Keratinocyte (primary cell): Measurements from ENCODE around the gene DPH2. TPM values are rescaled to one million over a fixed set of nuclear protein-coding genes. Genes with fewer than 3 reads are reported as not detected.

Source experiments
- DNase-seq: peaks from one replicate; pipeline ENCODE4 v3.0.0-alpha.2; 2011; ENCODE audit warnings: low read depth, missing footprints, low spot score
- FAIRE-seq: peaks from 2 replicates; lab custom pipeline; 2011; peaks lifted over from hg19 to GRCh38; lab: Jason Lieb, UNC
- H2AFZ ChIP-seq: 2 replicates; pipeline ENCODE4 v1.6.0; 2012; ENCODE audit warnings: low read length, control low read depth, inconsistent platforms; ENCODE audit not compliant: control insufficient read depth
- H3K27ac ChIP-seq: 2 replicates; pipeline ENCODE4 v1.5.1; 2011; ENCODE audit warnings: low read length; ENCODE audit not compliant: control insufficient read depth, insufficient read depth
- H3K27me3 ChIP-seq: 3 replicates; pipeline ENCODE4 v1.6.0; 2011; ENCODE audit warnings: low read length; ENCODE audit not compliant: control insufficient read depth, insufficient read depth; ENCODE audit errors: extremely low read depth
- H3K36me3 ChIP-seq, 2 experiments: 2 replicates in 1 of 2; 3 replicates in 1 of 2; pipeline ENCODE4 v1.5.1; 2011; ENCODE audit warnings: low read length in 2 of 2, mild to moderate bottlenecking in 1 of 2; ENCODE audit not compliant: control insufficient read depth in 2 of 2, insufficient read depth in 2 of 2; ENCODE audit errors: extremely low read depth in 1 of 2
- H3K4me1 ChIP-seq: 3 replicates; pipeline ENCODE4 v1.5.1; 2011; ENCODE audit warnings: low read length; ENCODE audit not compliant: control insufficient read depth, insufficient read depth; ENCODE audit errors: extremely low read depth
- H3K4me2 ChIP-seq: 3 replicates; pipeline ENCODE4 v1.6.0; 2011; ENCODE audit warnings: low read depth, low read length; ENCODE audit not compliant: control insufficient read depth, insufficient read depth; ENCODE audit errors: extremely low read depth
- H3K4me3 ChIP-seq, 3 experiments: fragments of 200-600 bp in 1 of 3; sonication (generic) in 1 of 3; 2 replicates in 2 of 3; 3 replicates in 1 of 3; pipeline ENCODE4 v1.5.1; 2011 to 2016; ENCODE audit warnings: low read length in 3 of 3, mild to moderate bottlenecking in 3 of 3, control low read depth in 2 of 3, inconsistent platforms in 1 of 3, low read depth in 1 of 3, mixed read lengths in 1 of 3, mixed run types in 1 of 3, moderate library complexity in 1 of 3; ENCODE audit not compliant: control insufficient read depth in 2 of 3, insufficient read depth in 2 of 3; ENCODE audit errors: extremely low read depth in 1 of 3
- H3K79me2 ChIP-seq: 2 replicates; pipeline ENCODE4 v1.6.0; 2012; ENCODE audit warnings: low read length; ENCODE audit not compliant: control insufficient read depth, insufficient read depth
- H3K9ac ChIP-seq: 3 replicates; pipeline ENCODE4 v1.6.0; 2011; ENCODE audit warnings: low read length; ENCODE audit not compliant: control insufficient read depth, insufficient read depth; ENCODE audit errors: extremely low read depth
- H3K9me1 ChIP-seq: 3 replicates; pipeline ENCODE4 v1.6.0; 2011; ENCODE audit warnings: low read length; ENCODE audit not compliant: control insufficient read depth, insufficient read depth; ENCODE audit errors: extremely low read depth
- H3K9me3 ChIP-seq: 2 replicates; pipeline ENCODE4 v1.5.1; 2012; ENCODE audit warnings: low read depth, low read length; ENCODE audit not compliant: control insufficient read depth
- H4K20me1 ChIP-seq: 3 replicates; pipeline ENCODE4 v1.6.0; 2011; ENCODE audit warnings: low read length; ENCODE audit not compliant: control insufficient read depth, insufficient read depth; ENCODE audit errors: extremely low read depth
- CTCF ChIP-seq, 3 experiments: IDR thresholded peaks in 1 of 3; conservative IDR thresholded peaks in 1 of 3; optimal IDR thresholded peaks in 1 of 3; 2 replicates in 2 of 3; 3 replicates in 1 of 3; pipeline versions ENCODE3 to v1.5.1; 2011; ENCODE audit warnings: low read length in 3 of 3, mild to moderate bottlenecking in 3 of 3, moderate library complexity in 2 of 3, control low read depth in 1 of 3, inconsistent platforms in 1 of 3; ENCODE audit not compliant: insufficient read depth in 2 of 3; ENCODE audit errors: extremely low read depth in 1 of 3
- EZH2 ChIP-seq: IDR thresholded peaks from one replicate; pipeline ENCODE4 v1.6.1; 2012; ENCODE audit warnings: inconsistent platforms, mild to moderate bottlenecking, low read length, moderate library complexity
- dilution Hi-C: fragments of 300-500 bp; cut with MboI; formaldehyde crosslinking; loops from one replicate; pipeline ENCODE4 v1.7.0; 2020; ENCODE audit warnings: low sequenced_read_pairs; ENCODE audit not compliant: extremely low pct_ligation_motif_present
- polyA plus RNA-seq, 5 experiments: library from polyadenylated mRNA; depleted of rRNA in 3 of 5; stranded (reverse) in 3 of 5; stranded (forward) in 1 of 5; unstranded in 1 of 5; fragments of >200 nt; gene quantifications; 1 replicate in 1 of 5; 2 replicates in 3 of 5; 3 replicates in 1 of 5; pipeline versions ENCODE4 v1.2.1 to v1.2.3, GENCODE V29; 2011 to 2012; ENCODE audit warnings: missing spikeins in 2 of 5, low read depth in 1 of 5, low replicate concordance in 1 of 5

The DPH2 gene
- polyA plus RNA-seq, 1 donor (not counting 4 experiments of a cell fraction or from before 2014, with no cell fraction given) = 30.3 TPM

GRCh38 chr1:44012941-44013609 is 43.3 kb downstream of the DPH2 start:
- FAIRE-seq (no peak), DNase-seq (no peak)
- no peak overlapping the region for H3K27ac ChIP-seq
- no peaks in the 10 kb centered on the region for H3K9me1 ChIP-seq
- H3K4me1 ChIP-seq = no peaks in the 10 kb centered on the region
- no peaks in the 10 kb centered on the region for H3K9me3 ChIP-seq
- no peak overlapping the region for H2AFZ ChIP-seq
- no peaks in the 10 kb centered on the region for H3K79me2 ChIP-seq
- no peak overlapping the region for H3K4me3 ChIP-seq
- dilution Hi-C loops = no loop called here
- no peak overlapping the region for H3K4me2 ChIP-seq
- peaks cover 3% of the 10 kb centered on the region for H4K20me1 ChIP-seq
- H3K27me3 ChIP-seq = no peaks in the 10 kb centered on the region
- peaks cover 0 to 6% of the 10 kb centered on the region in 2 experiments for H3K36me3 ChIP-seq
- no peak for TF ChIP-seq EZH2
- TF ChIP-seq CTCF (optimal IDR thresholded peaks at IDR 0.05 in 1 of 3, IDR thresholded peaks at IDR 0.05 in 1 of 3, conservative IDR thresholded peaks at IDR 0.05 in 1 of 3; ENCODE audit: extremely low read depth in 1 of 3, insufficient read depth in 2 of 3, low read length in 3 of 3) = no peak
- no peak overlapping the region for H3K9ac ChIP-seq

GRCh38 chr1:44013949-44014348 is 44.1 kb downstream of the DPH2 start:
- Histone ChIP-seq H3K79me2 (no peaks in the 10 kb centered on the region), H3K9me3 (no peaks in the 10 kb centered on the region), H3K36me3 (peaks cover 0 to 6% of the 10 kb centered on the region in 2 experiments), H3K4me1 (no peaks in the 10 kb centered on the region), H3K27me3 (no peaks in the 10 kb centered on the region), H3K4me3 (no peak overlapping the region), H3K4me2 (no peak overlapping the region), H3K9me1 (no peaks in the 10 kb centered on the region), H4K20me1 (peaks cover 3% of the 10 kb centered on the region), H2AFZ (no peak overlapping the region), H3K27ac (no peak overlapping the region), H3K9ac (no peak overlapping the region)
- dilution Hi-C loops = no loop called here
- DNase-seq (no peak), FAIRE-seq (no peak)
- no peak for TF ChIP-seq EZH2
- no peak for TF ChIP-seq CTCF (optimal IDR thresholded peaks at IDR 0.05 in 1 of 3, IDR thresholded peaks at IDR 0.05 in 1 of 3, conservative IDR thresholded peaks at IDR 0.05 in 1 of 3; ENCODE audit: extremely low read depth in 1 of 3, insufficient read depth in 2 of 3, low read length in 3 of 3)
